Peyer's patch (tissue), 4 donors: Measurements from ENCODE around the gene DAZAP1.

Experiments used
- POLR2A ChIP-seq, 2 donors: fragments of 450-650 bp; IDR thresholded peaks; one replicate each; pipeline ENCODE4 v1.5.1; 2017; ENCODE audit warnings: antibody characterized with exemption in 2 of 2, mild to moderate bottlenecking in 2 of 2, moderate library complexity in 2 of 2
- TF ChIP-seq, protein P1 (sequence below), 6 experiments: fragments of 450-650 bp in 4 of 6; fragments of 200-600 bp in 2 of 6; sonication (generic) in 1 of 6; IDR thresholded peaks; one replicate each; pipeline ENCODE4 v1.5.1; 2017 to 2019; ENCODE audit warnings: antibody characterized with exemption in 6 of 6, mild to moderate bottlenecking in 3 of 6, moderate library complexity in 1 of 6

DNA sequence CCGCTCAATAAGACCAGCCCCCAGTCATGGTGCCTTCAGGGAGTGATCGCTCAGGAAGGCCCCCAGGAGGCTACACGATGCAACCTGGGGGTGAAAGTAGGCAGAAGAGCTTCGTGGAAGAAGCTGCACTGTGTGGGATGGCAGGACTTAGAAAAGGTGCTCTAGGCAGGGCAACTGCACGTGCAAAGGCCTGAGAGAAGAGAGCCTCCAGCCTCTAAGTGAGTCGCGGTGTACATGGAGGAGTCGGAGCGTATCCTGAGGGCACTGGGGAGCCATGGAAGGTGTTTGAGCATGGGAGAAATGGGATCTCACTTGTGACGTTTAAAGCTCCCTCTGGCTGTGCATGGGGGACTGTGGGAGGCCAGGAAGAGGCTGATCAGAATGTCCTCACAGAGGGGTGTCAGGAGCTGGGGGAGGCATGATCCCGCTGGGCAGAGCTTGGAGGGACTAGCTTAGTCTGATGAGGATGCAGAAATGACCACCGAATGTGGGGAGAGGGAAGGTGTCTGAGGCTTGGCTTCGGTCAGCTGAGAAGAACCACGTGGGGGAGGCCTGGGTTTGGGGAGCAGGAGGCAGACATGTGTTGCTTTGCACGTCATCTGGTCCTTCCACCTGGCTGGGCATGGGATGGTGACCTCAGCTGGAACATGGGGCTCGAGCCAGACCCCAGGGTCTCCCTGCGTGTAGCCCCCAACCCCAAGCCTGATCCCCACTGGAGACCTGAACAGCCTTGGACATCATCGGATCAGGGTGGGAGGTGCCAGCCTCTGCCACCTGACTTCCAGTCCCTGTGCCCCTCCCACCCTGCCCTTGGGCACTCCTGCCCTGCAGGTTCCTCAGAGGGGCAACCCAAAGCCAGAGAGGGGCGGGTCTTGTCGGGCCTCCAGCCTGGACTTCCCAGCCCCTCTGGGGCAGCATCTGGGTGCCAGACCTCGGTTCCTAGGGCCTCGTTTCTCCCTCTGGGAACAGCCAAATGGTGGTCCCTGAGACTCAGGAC, 43.6 kb downstream of the DAZAP1 start:
- TF ChIP-seq, protein P1, sequence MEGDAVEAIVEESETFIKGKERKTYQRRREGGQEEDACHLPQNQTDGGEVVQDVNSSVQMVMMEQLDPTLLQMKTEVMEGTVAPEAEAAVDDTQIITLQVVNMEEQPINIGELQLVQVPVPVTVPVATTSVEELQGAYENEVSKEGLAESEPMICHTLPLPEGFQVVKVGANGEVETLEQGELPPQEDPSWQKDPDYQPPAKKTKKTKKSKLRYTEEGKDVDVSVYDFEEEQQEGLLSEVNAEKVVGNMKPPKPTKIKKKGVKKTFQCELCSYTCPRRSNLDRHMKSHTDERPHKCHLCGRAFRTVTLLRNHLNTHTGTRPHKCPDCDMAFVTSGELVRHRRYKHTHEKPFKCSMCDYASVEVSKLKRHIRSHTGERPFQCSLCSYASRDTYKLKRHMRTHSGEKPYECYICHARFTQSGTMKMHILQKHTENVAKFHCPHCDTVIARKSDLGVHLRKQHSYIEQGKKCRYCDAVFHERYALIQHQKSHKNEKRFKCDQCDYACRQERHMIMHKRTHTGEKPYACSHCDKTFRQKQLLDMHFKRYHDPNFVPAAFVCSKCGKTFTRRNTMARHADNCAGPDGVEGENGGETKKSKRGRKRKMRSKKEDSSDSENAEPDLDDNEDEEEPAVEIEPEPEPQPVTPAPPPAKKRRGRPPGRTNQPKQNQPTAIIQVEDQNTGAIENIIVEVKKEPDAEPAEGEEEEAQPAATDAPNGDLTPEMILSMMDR (IDR thresholded peaks at IDR 0.05), result no peak
- TF ChIP-seq POLR2A (IDR thresholded peaks at IDR 0.05), result no peak
